SK-N-SH (cell line): Measurements from ENCODE around the gene TPRX2. TPM values are rescaled to one million over a fixed set of nuclear protein-coding genes. Genes with fewer than 3 reads are reported as not detected.

Source experiments
- CTCF ChIA-PET: fragments of 300-600, 350-600 bp; formaldehyde crosslinking; extraction: SDS; loops from one replicate; lab custom pipeline; 2021; lab: Yijun Ruan, JAX
- POLR2A ChIA-PET: fragments of 350-600 bp; sonication (Branson Sonifier 250); formaldehyde crosslinking; extraction: SDS; loops from one replicate; lab custom pipeline; 2020; ENCODE audit warnings: antibody characterized with exemption, inconsistent platforms; lab: Yijun Ruan, JAX
- DNase-seq: peaks from one replicate; pipeline ENCODE4 v3.0.0; 2012
- H2AFZ ChIP-seq: fragments of 200-600 bp; sonication (generic); 2 replicates; pipeline ENCODE4 v1.8.1; 2016; ENCODE audit warnings: antibody characterized with exemption, mild to moderate bottlenecking, low read depth
- H3F3A ChIP-seq: fragments of 200-600 bp; sonication (generic); replicated peaks from 2 replicates; pipeline ENCODE3; 2016; ENCODE audit warnings: antibody characterized with exemption, mild to moderate bottlenecking; ENCODE audit not compliant: insufficient read depth
- H3K27ac ChIP-seq, 2 experiments: fragments of 200-500 bp in 1 of 2; fragments of 200-600 bp in 1 of 2; sonication (Bioruptor generic) in 1 of 2; sonication (generic), shearing (Covaris generic) in 1 of 2; 2 replicates each; pipeline versions ENCODE4 v1.5.1 to v1.6.1; 2014 to 2016; ENCODE audit warnings: low read depth in 2 of 2, inconsistent platforms in 1 of 2, low read length in 1 of 2, mild to moderate bottlenecking in 1 of 2, mixed read lengths in 1 of 2
- H3K27me3 ChIP-seq: fragments of 200-600 bp; sonication (generic), shearing (Covaris generic); 2 replicates; pipeline ENCODE4 v1.6.1; 2016; ENCODE audit warnings: mixed run types; ENCODE audit not compliant: insufficient read depth
- H3K36me3 ChIP-seq, 2 experiments: fragments of 200-500 bp in 1 of 2; fragments of 200-600 bp in 1 of 2; sonication (Bioruptor generic) in 1 of 2; sonication (generic) in 1 of 2; replicated peaks in 1 of 2; 2 replicates each; pipeline versions ENCODE3 to v1.5.1; 2014 to 2016; ENCODE audit warnings: low read length in 1 of 2, mild to moderate bottlenecking in 1 of 2; ENCODE audit not compliant: insufficient read depth in 2 of 2, control insufficient read depth in 1 of 2
- H3K4me1 ChIP-seq, 2 experiments: fragments of 200-500 bp in 1 of 2; fragments of 200-600 bp in 1 of 2; sonication (Bioruptor generic) in 1 of 2; sonication (generic), shearing (Covaris generic) in 1 of 2; 2 replicates each; pipeline versions ENCODE4 v1.5.1 to v1.6.1; 2014 to 2016; ENCODE audit warnings: low read depth in 1 of 2, low read length in 1 of 2, mixed run types in 1 of 2; ENCODE audit not compliant: insufficient read depth in 2 of 2, control insufficient read depth in 1 of 2
- H3K4me2 ChIP-seq: fragments of 200-600 bp; sonication (generic), shearing (Covaris generic); 2 replicates; pipeline ENCODE4 v1.6.1; 2017; ENCODE audit warnings: mixed run types
- H3K4me3 ChIP-seq, 2 experiments: fragments of 200-500 bp in 1 of 2; fragments of 200-600 bp in 1 of 2; sonication (Bioruptor generic) in 1 of 2; sonication (generic), shearing (Covaris generic) in 1 of 2; 2 replicates each; pipeline versions ENCODE4 v1.5.1 to v1.8.1; 2014 to 2016; ENCODE audit warnings: low read depth in 2 of 2, inconsistent platforms in 1 of 2, low read length in 1 of 2, mild to moderate bottlenecking in 1 of 2, mixed read lengths in 1 of 2, moderate library complexity in 1 of 2
- H3K79me2 ChIP-seq: fragments of 200-600 bp; sonication (generic); 2 replicates; pipeline ENCODE4 v1.8.1; 2017; ENCODE audit warnings: mild to moderate bottlenecking; ENCODE audit not compliant: insufficient read depth
- H3K9ac ChIP-seq: fragments of 200-600 bp; sonication (generic); 2 replicates; pipeline ENCODE4 v1.6.1; 2017; ENCODE audit warnings: mixed run types
- H3K9me2 ChIP-seq: fragments of 200-600 bp; sonication (generic); 2 replicates; pipeline ENCODE4 v1.6.1; 2017; ENCODE audit warnings: mixed run types
- H3K9me3 ChIP-seq: fragments of 200-600 bp; sonication (generic); 2 replicates; pipeline ENCODE4 v1.6.1; 2017; ENCODE audit warnings: mixed run types, mild to moderate bottlenecking, moderate library complexity
- H4K20me1 ChIP-seq: fragments of 200-600 bp; sonication (generic); 2 replicates; pipeline ENCODE4 v1.6.1; 2017; ENCODE audit warnings: mild to moderate bottlenecking, mixed run types; ENCODE audit not compliant: insufficient read depth
- CHD2 ChIP-seq: fragments of 150-350 bp; IDR thresholded peaks from 2 replicates; pipeline ENCODE4 v1.6.1; 2018; ENCODE audit warnings: low read length; ENCODE audit not compliant: partially characterized antibody
- FOSL2 ChIP-seq: IDR thresholded peaks from 2 replicates; pipeline ENCODE4 v1.4.0; 2012; ENCODE audit warnings: low read depth, mild to moderate bottlenecking, moderate library complexity, borderline replicate concordance
- FOXJ3 ChIP-seq: sonication (generic); formaldehyde crosslinking; IDR thresholded peaks from 2 replicates; pipeline ENCODE4 v1.5.1; 2020; ENCODE audit warnings: mild to moderate bottlenecking, missing genetic modification reagents
- MAX ChIP-seq: IDR thresholded peaks from 2 replicates; pipeline ENCODE4 v1.4.0; 2012; ENCODE audit warnings: low read depth
- NRF1 ChIP-seq: IDR thresholded peaks from 2 replicates; pipeline ENCODE4 v1.6.1; 2012; ENCODE audit warnings: low read depth, mild to moderate bottlenecking, low read length
- PBX3 ChIP-seq: IDR thresholded peaks from 2 replicates; pipeline ENCODE4; 2012
- POLR2AphosphoS5 ChIP-seq: IDR thresholded peaks from 2 replicates; pipeline ENCODE4 v1.6.1; 2012; ENCODE audit warnings: low read depth, low read length
- SIN3A ChIP-seq: IDR thresholded peaks from 2 replicates; pipeline ENCODE4 v1.6.1; 2012; ENCODE audit warnings: low read depth, mild to moderate bottlenecking, low read length, moderate library complexity, borderline replicate concordance
- TAF1 ChIP-seq: IDR thresholded peaks from 2 replicates; pipeline ENCODE4 v1.6.1; 2012; ENCODE audit warnings: low read depth, mild to moderate bottlenecking, low read length, moderate library complexity, borderline replicate concordance
- YY1 ChIP-seq: IDR thresholded peaks from 2 replicates; pipeline ENCODE4 v1.4.0; 2012; ENCODE audit warnings: low read depth, mild to moderate bottlenecking
- ZBTB33 ChIP-seq: IDR thresholded peaks from 2 replicates; pipeline ENCODE4 v1.4.0; 2012; ENCODE audit warnings: low read depth, borderline replicate concordance
- WGBS: methylation state at CpG from one replicate; pipeline ENCODE4 v1.1.6; 2017; ENCODE audit warnings: low lambda C conversion rate; 5-methylcytosine and 5-hydroxymethylcytosine counted together
- polyA plus RNA-seq, 3 experiments: library from polyadenylated mRNA; depleted of rRNA; stranded (reverse); fragments of >200 nt; gene quantifications; 2 replicates each; pipeline ENCODE4 v1.2.3, GENCODE V29; 2012

Gene TPRX2
- polyA plus RNA-seq, 1 of the 3 experiments (the other 2 are of a cell fraction): not detected

GRCh38 chr19:47896019-47896418 is 37.0 kb downstream of the TPRX2 start:
- no peak for DNase-seq
- Histone ChIP-seq H2AFZ (no peak overlapping the region), H3K9me3 (no peaks in the 10 kb centered on the region), H3K79me2 (no peaks in the 10 kb centered on the region), H3K4me2 (no peak overlapping the region), H3K9me2 (no peaks in the 10 kb centered on the region), H3K27me3 (peaks cover 40% of the 10 kb centered on the region), H3F3A (no peaks in the 10 kb centered on the region), H3K36me3 (no peaks in the 10 kb centered on the region), H3K4me1 (no peaks in the 10 kb centered on the region; a peak in 1 of 4 replicates), H3K4me3 (no peak overlapping the region), H3K27ac (no peak overlapping the region), H4K20me1 (no peaks in the 10 kb centered on the region), H3K9ac (no peak overlapping the region)
- WGBS: 19% methylated on average over 4 of the region's 4 CpGs
- CTCF ChIA-PET: no interaction called here
- POLR2A ChIA-PET: no interaction called here
- TF ChIP-seq ZBTB33: no peak
- TF ChIP-seq FOSL2: no peak
- TF ChIP-seq POLR2AphosphoS5: no peak
- no peak for TF ChIP-seq SIN3A
- TF ChIP-seq, all 33 proteins: peak for 0

- H3K9me3 ChIP-seq: no peaks in the 10 kb centered on the region
- no peak overlapping the region for H3K9ac ChIP-seq
- 24% methylated on average over 5 of the region's 5 CpGs for WGBS
- H3K27ac ChIP-seq: no peak overlapping the region
- ChIA-PET CTCF (no interaction called here), POLR2A (no interaction called here)
- H3K27me3 ChIP-seq: peaks cover 48% of the 10 kb centered on the region
- H3K79me2 ChIP-seq: no peaks in the 10 kb centered on the region
- H2AFZ ChIP-seq: no peak overlapping the region
- no peaks in the 10 kb centered on the region for H3K9me2 ChIP-seq
- no peak overlapping the region for H3K4me3 ChIP-seq
- no peaks in the 10 kb centered on the region for H3F3A ChIP-seq
- DNase-seq: no peak
- no peaks in the 10 kb centered on the region for H3K36me3 ChIP-seq
- no peak overlapping the region for H3K4me2 ChIP-seq
- TF ChIP-seq FOXJ3: no peak
- no peak for TF ChIP-seq YY1
- no peak for TF ChIP-seq CHD2
- no peak for TF ChIP-seq NRF1
- TF ChIP-seq PBX3: no peak
- TF ChIP-seq MAX: no peak
- no peak for TF ChIP-seq TAF1
- TF ChIP-seq, all 33 proteins: peak for 0
- H4K20me1 ChIP-seq: no peaks in the 10 kb centered on the region
- H3K4me1 ChIP-seq: no peaks in the 10 kb centered on the region; a peak in 1 of 4 replicates
Observed at GRCh38 chr19:47896773-47897172, 37.7 kb downstream of the TPRX2 start.
